Glutamatergic neuron (in vitro differentiated cells): ENCODE data around the gene STC2. TPM values are rescaled to one million over a fixed set of nuclear protein-coding genes. Genes with fewer than 3 reads are reported as not detected.

Experiments
- microRNA-seq: library from miRNA; unstranded; fragments of <30 nt; microRNA quantifications from one replicate; pipeline ENCODE4, GENCODE V29; 2020; ENCODE audit not compliant: unreplicated experiment
- total RNA-seq: library from RNA; stranded (reverse); fragmentation: NEBNext Ultra II Directional; extraction: Animal tissue kit (Norgen Biotek cat#: 25700); gene quantifications from one replicate; pipeline ENCODE4 v1.2.1, GENCODE V29; 2021; ENCODE audit not compliant: unreplicated experiment

STC2 gene
- total RNA-seq, 1 donor from 2014 or later = 14.0 TPM

Small RNA genes lying within 50 kb of the gene (microRNA-seq; reads per million reads assigned to microRNA genes)
- gene MIR8056 = not detected

Other genes with a start within 250 kb of the STC2 start
- 12.5 TPM for gene BNIP1, start 183.9 kb downstream of the STC2 start, total RNA-seq
- 0.51 TPM for gene NKX2-5, start 93.2 kb downstream of the STC2 start, total RNA-seq